HEK293 (cell line): ENCODE results near the gene SH3BP2.

Experiments used
- CTCF ChIA-PET: fragments of 350-600 bp; formaldehyde crosslinking; extraction: SDS; loops from one replicate; lab custom pipeline; 2021; ENCODE audit warnings: antibody characterized with exemption; lab: Yijun Ruan, JAX
- POLR2A ChIA-PET: fragments of 300-600 bp; formaldehyde crosslinking; extraction: SDS; loops from one replicate; lab custom pipeline; 2020; ENCODE audit warnings: antibody characterized with exemption, inconsistent platforms; lab: Yijun Ruan, JAX
- H3K27ac ChIP-seq: fragments of 200-500 bp; sonication (Bioruptor generic); 2 replicates; pipeline ENCODE4 v1.5.1; 2014; ENCODE audit warnings: low read depth, low read length, control low read depth, inconsistent platforms; ENCODE audit errors: extremely low read depth
- H3K36me3 ChIP-seq, 2 experiments: fragments of 200-500 bp in 1 of 2; sonication (Bioruptor generic) in 1 of 2; 1 replicate in 1 of 2; 2 replicates in 1 of 2; pipeline ENCODE4 v1.5.1; 2014 to 2017; ENCODE audit warnings: inconsistent platforms in 2 of 2, low read length in 2 of 2; ENCODE audit not compliant: control insufficient read depth in 2 of 2, insufficient read depth in 1 of 2
- H3K4me1 ChIP-seq: fragments of 200-500 bp; sonication (Bioruptor generic); 2 replicates; pipeline ENCODE4 v1.5.1; 2014; ENCODE audit warnings: mild to moderate bottlenecking, low read length, inconsistent platforms; ENCODE audit not compliant: control insufficient read depth, insufficient read depth
- H3K4me3 ChIP-seq: 2 replicates; pipeline ENCODE4 v1.5.1; 2011; ENCODE audit warnings: low read depth, mild to moderate bottlenecking, control low read depth, low read length, moderate library complexity
- H3K9me3 ChIP-seq: fragments of 200-500 bp; sonication (Bioruptor generic); 2 replicates; pipeline ENCODE4 v1.5.1; 2014; ENCODE audit warnings: low read depth, low read length, inconsistent platforms; ENCODE audit not compliant: control insufficient read depth, insufficient read depth
- FEZF1 ChIP-seq: fragments of 450-650 bp; formaldehyde crosslinking; IDR thresholded peaks from 2 replicates; pipeline ENCODE4 v1.5.1; 2016; ENCODE audit warnings: missing biosample characterization, missing genetic modification characterization
- KLF9 ChIP-seq: fragments of 450-650 bp; formaldehyde crosslinking; IDR thresholded peaks from 2 replicates; pipeline ENCODE4 v1.5.1; 2016; ENCODE audit warnings: missing biosample characterization, missing genetic modification characterization, low read depth
- SP7 ChIP-seq: fragments of 450-650 bp; formaldehyde crosslinking; IDR thresholded peaks from 2 replicates; pipeline ENCODE4 v1.5.1; 2016; ENCODE audit warnings: missing biosample characterization, missing genetic modification characterization
- YY2 ChIP-seq: fragments of 450-650 bp; formaldehyde crosslinking; IDR thresholded peaks from 2 replicates; pipeline ENCODE4 v1.5.1; 2016; ENCODE audit warnings: missing biosample characterization, missing genetic modification characterization
- ZBTB8A ChIP-seq: fragments of 450-650 bp; formaldehyde crosslinking; IDR thresholded peaks from 2 replicates; pipeline ENCODE4 v1.5.1; 2016; ENCODE audit warnings: missing biosample characterization, missing genetic modification characterization
- ZFHX2 ChIP-seq: fragments of 450-650 bp; formaldehyde crosslinking; conservative IDR thresholded peaks from 2 replicates; pipeline ENCODE4 v1.5.1; 2016; ENCODE audit warnings: missing biosample characterization, missing genetic modification characterization
- ZNF174 ChIP-seq: fragments of 450-650 bp; formaldehyde crosslinking; IDR thresholded peaks from 2 replicates; pipeline ENCODE4 v1.5.0; 2017; ENCODE audit warnings: missing biosample characterization, mild to moderate bottlenecking, missing genetic modification characterization
- ZNF221 ChIP-seq: fragments of 450-650 bp; formaldehyde crosslinking; IDR thresholded peaks from 2 replicates; pipeline ENCODE4 v1.5.1; 2017; ENCODE audit warnings: missing biosample characterization, missing genetic modification characterization, borderline replicate concordance
- ZNF23 ChIP-seq: fragments of 450-650 bp; formaldehyde crosslinking; IDR thresholded peaks from 2 replicates; pipeline ENCODE4 v1.5.1; 2016; ENCODE audit warnings: missing biosample characterization, missing genetic modification characterization, borderline replicate concordance
- ZNF558 ChIP-seq: fragments of 450-650 bp; formaldehyde crosslinking; IDR thresholded peaks from 2 replicates; pipeline ENCODE4 v1.5.1; 2016; ENCODE audit warnings: missing biosample characterization, missing genetic modification characterization
- ZNF660 ChIP-seq: fragments of 450-650 bp; IDR thresholded peaks from 2 replicates; pipeline ENCODE4 v1.5.1; 2018; ENCODE audit warnings: missing biosample characterization, mild to moderate bottlenecking, missing genetic modification characterization
- ZNF843 ChIP-seq: fragments of 450-650 bp; formaldehyde crosslinking; IDR thresholded peaks from 2 replicates; pipeline ENCODE4 v1.5.1; 2016; ENCODE audit warnings: missing biosample characterization, missing genetic modification characterization
- ZSCAN16 ChIP-seq: fragments of 450-650 bp; formaldehyde crosslinking; IDR thresholded peaks from 2 replicates; pipeline ENCODE4 v1.5.1; 2016; ENCODE audit warnings: missing biosample characterization, missing genetic modification characterization
- TF ChIP-seq, protein P1 (sequence below): fragments of 450-650 bp; formaldehyde crosslinking; IDR thresholded peaks from 2 replicates; pipeline ENCODE4 v1.5.1; 2017; ENCODE audit warnings: missing biosample characterization, mild to moderate bottlenecking, missing genetic modification characterization, moderate library complexity
- TF ChIP-seq, protein P2 (sequence below): fragments of 450-650 bp; formaldehyde crosslinking; IDR thresholded peaks from 2 replicates; pipeline ENCODE4 v1.5.1; 2016; ENCODE audit warnings: missing biosample characterization, missing genetic modification characterization, borderline replicate concordance
- TF ChIP-seq, protein P3 (sequence below): fragments of 450-650 bp; formaldehyde crosslinking; IDR thresholded peaks from 2 replicates; pipeline ENCODE4 v1.5.1; 2017; ENCODE audit warnings: missing biosample characterization, missing genetic modification characterization
- TF ChIP-seq, protein P4 (sequence below): fragments of 450-650 bp; formaldehyde crosslinking; IDR thresholded peaks from 2 replicates; pipeline ENCODE4 v1.5.1; 2016; ENCODE audit warnings: missing biosample characterization, missing genetic modification characterization
- TF ChIP-seq, protein P5 (sequence below): sonication (generic); formaldehyde crosslinking; IDR thresholded peaks from 2 replicates; pipeline ENCODE4 v1.8.1; 2022; ENCODE audit warnings: mild to moderate bottlenecking, moderate library complexity, missing genetic modification reagents

SH3BP2 gene

DNA sequence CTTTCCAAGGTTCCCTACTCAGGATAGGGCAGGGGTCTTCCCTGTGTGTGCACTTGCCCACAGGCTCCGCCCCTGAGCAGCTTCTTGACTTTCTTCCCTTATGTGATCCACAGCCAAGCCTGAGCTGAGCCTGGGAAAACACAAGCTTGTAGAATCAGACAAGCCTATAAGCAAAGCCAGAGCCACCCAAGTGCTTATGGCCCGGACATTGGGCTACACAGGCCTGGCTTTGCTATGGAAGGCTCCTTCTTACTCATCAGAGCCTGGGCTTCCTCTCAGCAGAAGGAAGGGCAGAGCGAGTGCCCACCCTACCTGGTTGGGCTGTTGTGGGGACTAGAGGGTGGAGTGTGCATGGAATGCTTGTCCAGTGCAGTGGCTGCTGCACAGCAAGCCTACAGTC lies 35.5 kb upstream of the SH3BP2 start:
- CTCF ChIA-PET, result interaction anchor here (1.2 kb wide), 1 partner anchor 197 kb away, joined by 4 read pairs; no protein-coding TSS in a partner anchor

DNA sequence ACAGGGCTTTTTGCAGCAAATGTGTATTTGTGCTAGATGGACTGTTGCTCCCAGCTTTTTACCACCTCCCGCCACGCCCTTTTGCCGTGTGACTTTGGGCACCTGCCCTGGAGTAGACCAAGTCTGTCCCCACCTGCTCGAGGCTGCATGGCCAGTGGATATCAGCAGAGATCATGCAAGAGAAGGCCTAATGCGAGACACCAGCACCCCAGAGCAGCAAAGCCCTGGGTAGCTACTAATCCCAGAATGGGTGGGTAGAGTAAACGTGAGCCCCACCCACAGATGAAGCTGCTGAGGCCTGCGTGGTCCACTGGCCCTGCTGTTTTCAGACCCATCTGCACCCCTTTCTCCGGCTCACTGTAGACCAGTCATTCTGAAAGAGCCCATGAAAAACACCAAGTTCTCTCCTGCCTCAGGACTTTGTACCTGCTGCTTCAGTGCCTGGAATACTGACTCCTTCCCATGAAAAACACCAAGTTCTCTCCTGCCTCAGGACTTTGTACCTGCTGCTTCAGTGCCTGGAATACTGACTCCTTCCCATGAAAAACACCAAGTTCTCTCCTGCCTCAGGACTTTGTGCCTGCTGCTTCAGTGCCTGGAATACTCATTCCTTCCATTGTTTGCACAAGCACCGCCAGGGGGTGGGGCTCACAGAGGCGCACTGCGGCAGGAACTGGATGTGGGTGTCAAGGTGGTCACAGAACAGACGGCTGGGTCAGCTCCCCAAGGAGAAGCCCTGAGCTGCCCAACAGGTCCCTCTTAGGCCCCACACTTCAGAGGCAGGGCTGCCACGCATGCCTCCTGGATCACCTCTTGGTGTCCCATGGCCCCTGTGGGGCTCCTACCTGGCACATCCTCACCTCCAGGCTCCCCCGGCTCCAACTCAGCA lies 31.6 kb upstream of the SH3BP2 start:
- no peaks in the 10 kb centered on the region for H3K9me3 ChIP-seq
- ChIA-PET CTCF (no interaction called here), POLR2A (no interaction called here)
- no peak overlapping the region for H3K27ac ChIP-seq
- H3K4me1 ChIP-seq, result no peaks in the 10 kb centered on the region
- no peak overlapping the region for H3K4me3 ChIP-seq
- H3K36me3 ChIP-seq, result no peaks in the 10 kb centered on the region
- TF ChIP-seq ZFHX2 (0 out of 2 replicates have a peak, but pooled peaks have one; percentile 12), ZNF221 (tag by site-specific recombination) (no peak), ZNF843 (tag by site-specific recombination) (no peak)

More for the DNA sequence above, 35.5 kb upstream of the SH3BP2 start:
- no peak overlapping the region for H3K4me3 ChIP-seq
- no peak for TF ChIP-seq ZNF558
- TF ChIP-seq, protein P1, sequence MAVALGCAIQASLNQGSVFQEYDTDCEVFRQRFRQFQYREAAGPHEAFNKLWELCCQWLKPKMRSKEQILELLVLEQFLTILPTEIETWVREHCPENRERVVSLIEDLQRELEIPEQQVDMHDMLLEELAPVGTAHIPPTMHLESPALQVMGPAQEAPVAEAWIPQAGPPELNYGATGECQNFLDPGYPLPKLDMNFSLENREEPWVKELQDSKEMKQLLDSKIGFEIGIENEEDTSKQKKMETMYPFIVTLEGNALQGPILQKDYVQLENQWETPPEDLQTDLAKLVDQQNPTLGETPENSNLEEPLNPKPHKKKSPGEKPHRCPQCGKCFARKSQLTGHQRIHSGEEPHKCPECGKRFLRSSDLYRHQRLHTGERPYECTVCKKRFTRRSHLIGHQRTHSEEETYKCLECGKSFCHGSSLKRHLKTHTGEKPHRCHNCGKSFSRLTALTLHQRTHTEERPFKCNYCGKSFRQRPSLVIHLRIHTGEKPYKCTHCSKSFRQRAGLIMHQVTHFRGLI (tag by site-specific recombination), result peak; percentile 70
- H3K27ac ChIP-seq, result no peak overlapping the region
- H3K36me3 ChIP-seq, result peaks cover 0 to 8% of the 10 kb centered on the region in 2 experiments; a peak in 1 of 3 replicates
- no peaks in the 10 kb centered on the region for H3K4me1 ChIP-seq
- H3K9me3 ChIP-seq, result no peaks in the 10 kb centered on the region
- POLR2A ChIA-PET, result no interaction called here

DNA sequence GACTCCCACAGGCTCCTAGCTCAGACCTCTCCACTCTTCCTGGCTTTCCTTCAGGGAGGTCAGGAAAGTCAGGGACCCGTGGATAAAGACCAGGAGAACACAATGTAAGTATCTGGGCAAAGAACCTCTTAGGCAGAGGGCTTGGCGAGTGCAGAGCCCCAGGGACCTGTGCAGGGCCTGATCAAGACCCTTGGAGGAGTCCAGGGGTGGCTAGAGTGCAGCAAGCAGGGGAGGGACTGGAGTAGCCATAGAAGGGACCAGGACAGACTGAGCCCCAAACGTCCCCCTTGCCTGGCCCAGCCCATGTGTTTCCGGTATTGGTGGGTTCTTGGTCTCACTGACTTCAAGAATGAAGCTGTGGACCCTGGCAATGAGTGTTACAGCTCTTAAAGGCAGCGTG lies 30.8 kb upstream of the SH3BP2 start:
- H3K36me3 ChIP-seq, result no peaks in the 10 kb centered on the region
- no peaks in the 10 kb centered on the region for H3K9me3 ChIP-seq
- no peak overlapping the region for H3K27ac ChIP-seq
- ChIA-PET CTCF (interaction anchor here (0.7 kb wide), 1 partner anchor 415 kb away, joined by 3 read pairs; no protein-coding TSS in a partner anchor), POLR2A (no interaction called here)
- no peak overlapping the region for H3K4me3 ChIP-seq
- no peaks in the 10 kb centered on the region for H3K4me1 ChIP-seq
- TF ChIP-seq, protein P2, sequence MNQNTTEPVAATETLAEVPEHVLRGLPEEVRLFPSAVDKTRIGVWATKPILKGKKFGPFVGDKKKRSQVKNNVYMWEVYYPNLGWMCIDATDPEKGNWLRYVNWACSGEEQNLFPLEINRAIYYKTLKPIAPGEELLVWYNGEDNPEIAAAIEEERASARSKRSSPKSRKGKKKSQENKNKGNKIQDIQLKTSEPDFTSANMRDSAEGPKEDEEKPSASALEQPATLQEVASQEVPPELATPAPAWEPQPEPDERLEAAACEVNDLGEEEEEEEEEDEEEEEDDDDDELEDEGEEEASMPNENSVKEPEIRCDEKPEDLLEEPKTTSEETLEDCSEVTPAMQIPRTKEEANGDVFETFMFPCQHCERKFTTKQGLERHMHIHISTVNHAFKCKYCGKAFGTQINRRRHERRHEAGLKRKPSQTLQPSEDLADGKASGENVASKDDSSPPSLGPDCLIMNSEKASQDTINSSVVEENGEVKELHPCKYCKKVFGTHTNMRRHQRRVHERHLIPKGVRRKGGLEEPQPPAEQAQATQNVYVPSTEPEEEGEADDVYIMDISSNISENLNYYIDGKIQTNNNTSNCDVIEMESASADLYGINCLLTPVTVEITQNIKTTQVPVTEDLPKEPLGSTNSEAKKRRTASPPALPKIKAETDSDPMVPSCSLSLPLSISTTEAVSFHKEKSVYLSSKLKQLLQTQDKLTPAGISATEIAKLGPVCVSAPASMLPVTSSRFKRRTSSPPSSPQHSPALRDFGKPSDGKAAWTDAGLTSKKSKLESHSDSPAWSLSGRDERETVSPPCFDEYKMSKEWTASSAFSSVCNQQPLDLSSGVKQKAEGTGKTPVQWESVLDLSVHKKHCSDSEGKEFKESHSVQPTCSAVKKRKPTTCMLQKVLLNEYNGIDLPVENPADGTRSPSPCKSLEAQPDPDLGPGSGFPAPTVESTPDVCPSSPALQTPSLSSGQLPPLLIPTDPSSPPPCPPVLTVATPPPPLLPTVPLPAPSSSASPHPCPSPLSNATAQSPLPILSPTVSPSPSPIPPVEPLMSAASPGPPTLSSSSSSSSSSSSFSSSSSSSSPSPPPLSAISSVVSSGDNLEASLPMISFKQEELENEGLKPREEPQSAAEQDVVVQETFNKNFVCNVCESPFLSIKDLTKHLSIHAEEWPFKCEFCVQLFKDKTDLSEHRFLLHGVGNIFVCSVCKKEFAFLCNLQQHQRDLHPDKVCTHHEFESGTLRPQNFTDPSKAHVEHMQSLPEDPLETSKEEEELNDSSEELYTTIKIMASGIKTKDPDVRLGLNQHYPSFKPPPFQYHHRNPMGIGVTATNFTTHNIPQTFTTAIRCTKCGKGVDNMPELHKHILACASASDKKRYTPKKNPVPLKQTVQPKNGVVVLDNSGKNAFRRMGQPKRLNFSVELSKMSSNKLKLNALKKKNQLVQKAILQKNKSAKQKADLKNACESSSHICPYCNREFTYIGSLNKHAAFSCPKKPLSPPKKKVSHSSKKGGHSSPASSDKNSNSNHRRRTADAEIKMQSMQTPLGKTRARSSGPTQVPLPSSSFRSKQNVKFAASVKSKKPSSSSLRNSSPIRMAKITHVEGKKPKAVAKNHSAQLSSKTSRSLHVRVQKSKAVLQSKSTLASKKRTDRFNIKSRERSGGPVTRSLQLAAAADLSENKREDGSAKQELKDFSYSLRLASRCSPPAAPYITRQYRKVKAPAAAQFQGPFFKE (tag by site-specific recombination), result no peak
- no peak for TF ChIP-seq ZNF23 (tag by site-specific recombination)
- no peak for TF ChIP-seq ZBTB8A (tag by site-specific recombination)
- TF ChIP-seq, protein P3, sequence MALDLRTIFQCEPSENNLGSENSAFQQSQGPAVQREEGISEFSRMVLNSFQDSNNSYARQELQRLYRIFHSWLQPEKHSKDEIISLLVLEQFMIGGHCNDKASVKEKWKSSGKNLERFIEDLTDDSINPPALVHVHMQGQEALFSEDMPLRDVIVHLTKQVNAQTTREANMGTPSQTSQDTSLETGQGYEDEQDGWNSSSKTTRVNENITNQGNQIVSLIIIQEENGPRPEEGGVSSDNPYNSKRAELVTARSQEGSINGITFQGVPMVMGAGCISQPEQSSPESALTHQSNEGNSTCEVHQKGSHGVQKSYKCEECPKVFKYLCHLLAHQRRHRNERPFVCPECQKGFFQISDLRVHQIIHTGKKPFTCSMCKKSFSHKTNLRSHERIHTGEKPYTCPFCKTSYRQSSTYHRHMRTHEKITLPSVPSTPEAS (tag by site-specific recombination), result no peak
- no peak for TF ChIP-seq ZNF174
- TF ChIP-seq ZSCAN16, result no peak
- TF ChIP-seq YY2 (tag by site-specific recombination), result no peak
- no peak for TF ChIP-seq SP7
- TF ChIP-seq, protein P4, sequence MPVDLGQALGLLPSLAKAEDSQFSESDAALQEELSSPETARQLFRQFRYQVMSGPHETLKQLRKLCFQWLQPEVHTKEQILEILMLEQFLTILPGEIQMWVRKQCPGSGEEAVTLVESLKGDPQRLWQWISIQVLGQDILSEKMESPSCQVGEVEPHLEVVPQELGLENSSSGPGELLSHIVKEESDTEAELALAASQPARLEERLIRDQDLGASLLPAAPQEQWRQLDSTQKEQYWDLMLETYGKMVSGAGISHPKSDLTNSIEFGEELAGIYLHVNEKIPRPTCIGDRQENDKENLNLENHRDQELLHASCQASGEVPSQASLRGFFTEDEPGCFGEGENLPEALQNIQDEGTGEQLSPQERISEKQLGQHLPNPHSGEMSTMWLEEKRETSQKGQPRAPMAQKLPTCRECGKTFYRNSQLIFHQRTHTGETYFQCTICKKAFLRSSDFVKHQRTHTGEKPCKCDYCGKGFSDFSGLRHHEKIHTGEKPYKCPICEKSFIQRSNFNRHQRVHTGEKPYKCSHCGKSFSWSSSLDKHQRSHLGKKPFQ (tag by site-specific recombination), result no peak
- TF ChIP-seq FEZF1, result no peak
- no peak for TF ChIP-seq KLF9 (tag by site-specific recombination)
- TF ChIP-seq, protein P5, sequence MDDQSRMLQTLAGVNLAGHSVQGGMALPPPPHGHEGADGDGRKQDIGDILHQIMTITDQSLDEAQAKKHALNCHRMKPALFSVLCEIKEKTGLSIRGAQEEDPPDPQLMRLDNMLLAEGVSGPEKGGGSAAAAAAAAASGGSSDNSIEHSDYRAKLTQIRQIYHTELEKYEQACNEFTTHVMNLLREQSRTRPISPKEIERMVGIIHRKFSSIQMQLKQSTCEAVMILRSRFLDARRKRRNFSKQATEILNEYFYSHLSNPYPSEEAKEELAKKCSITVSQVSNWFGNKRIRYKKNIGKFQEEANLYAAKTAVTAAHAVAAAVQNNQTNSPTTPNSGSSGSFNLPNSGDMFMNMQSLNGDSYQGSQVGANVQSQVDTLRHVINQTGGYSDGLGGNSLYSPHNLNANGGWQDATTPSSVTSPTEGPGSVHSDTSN (CRISPR knock-in tag), result no peak
- no peak for TF ChIP-seq ZNF660 (tag by site-specific recombination)
- no peak for TF ChIP-seq ZFHX2
